Suprapubic skin (tissue), 4 donors: ENCODE data around the gene AGFG2. TPM values are rescaled to one million over a fixed set of nuclear protein-coding genes. Genes with fewer than 3 reads are reported as not detected.

ENCODE experiments used
- DNase-seq, 2 donors: peaks; one replicate each; pipeline ENCODE4 v3.0.0-alpha.2; 2019; ENCODE audit warnings: low spot score in 2 of 2
- H3K27ac ChIP-seq: fragments of 200-600 bp; sonication (generic); one replicate; pipeline ENCODE4 v1.5.1; 2019
- H3K27me3 ChIP-seq: fragments of 200-600 bp; sonication (generic); one replicate; pipeline ENCODE4 v1.5.1; 2019
- H3K36me3 ChIP-seq: fragments of 200-600 bp; sonication (generic); one replicate; pipeline ENCODE4 v1.5.1; 2019
- H3K4me1 ChIP-seq: fragments of 200-600 bp; sonication (generic); one replicate; pipeline ENCODE4 v1.5.1; 2019
- H3K4me3 ChIP-seq: fragments of 200-600 bp; sonication (generic); one replicate; pipeline ENCODE4 v1.5.1; 2019; ENCODE audit warnings: mild to moderate bottlenecking
- H3K9me3 ChIP-seq: fragments of 200-600 bp; sonication (generic); one replicate; pipeline ENCODE4 v1.5.1; 2019
- CTCF ChIP-seq, 2 donors: fragments of 200-600 bp in 1 of 2; fragments of 450-650 bp in 1 of 2; sonication (generic) in 1 of 2; IDR thresholded peaks; one replicate each; pipeline ENCODE4 v1.5.1; 2016 to 2019; ENCODE audit warnings: antibody characterized with exemption in 2 of 2, mild to moderate bottlenecking in 1 of 2, moderate library complexity in 1 of 2
- EP300 ChIP-seq: sonication (generic); formaldehyde crosslinking; IDR thresholded peaks from one replicate; pipeline ENCODE4 v1.6.1; 2017; ENCODE audit warnings: antibody characterized with exemption
- POLR2A ChIP-seq, 2 donors: fragments of 450-650 bp; IDR thresholded peaks; one replicate each; pipeline ENCODE4 v1.6.1; 2017; ENCODE audit warnings: antibody characterized with exemption in 2 of 2, mild to moderate bottlenecking in 2 of 2, moderate library complexity in 2 of 2
- POLR2AphosphoS5 ChIP-seq, 3 donors: sonication (generic); formaldehyde crosslinking; IDR thresholded peaks; one replicate each; pipeline ENCODE4 v1.6.1; 2017; ENCODE audit warnings: antibody characterized with exemption in 3 of 3
- WGBS: methylation state at CpG from one replicate; pipeline ENCODE4 v1.1.5; 2018; 5-methylcytosine and 5-hydroxymethylcytosine counted together
- total RNA-seq, 4 donors: library from RNA; depleted of rRNA; stranded (reverse); fragments of >200 nt; gene quantifications; one replicate each; pipeline ENCODE4 v1.1.0, GENCODE V29; 2016

The AGFG2 gene
- total RNA-seq, 4 donors from 2014 or later, result 46.6 to 63.4 (median 52.9) TPM

GRCh38 chr7:100578246-100579183, 39.5 kb downstream of the AGFG2 start:
- Histone ChIP-seq H3K4me3 (no peak overlapping the region), H3K9me3 (no peaks in the 10 kb centered on the region), H3K27me3 (no peaks in the 10 kb centered on the region), H3K27ac (no peak overlapping the region), H3K4me1 (peaks cover 21% of the 10 kb centered on the region), H3K36me3 (peaks cover 87% of the 10 kb centered on the region)
- no peak for DNase-seq
- WGBS, result 93% methylated on average over 25 of the region's 28 CpGs
- TF ChIP-seq CTCF (IDR thresholded peaks at IDR 0.05) (no peak), POLR2A (IDR thresholded peaks at IDR 0.05) (no peak), EP300 (no peak), POLR2AphosphoS5 (IDR thresholded peaks at IDR 0.05) (no peak)

DNA sequence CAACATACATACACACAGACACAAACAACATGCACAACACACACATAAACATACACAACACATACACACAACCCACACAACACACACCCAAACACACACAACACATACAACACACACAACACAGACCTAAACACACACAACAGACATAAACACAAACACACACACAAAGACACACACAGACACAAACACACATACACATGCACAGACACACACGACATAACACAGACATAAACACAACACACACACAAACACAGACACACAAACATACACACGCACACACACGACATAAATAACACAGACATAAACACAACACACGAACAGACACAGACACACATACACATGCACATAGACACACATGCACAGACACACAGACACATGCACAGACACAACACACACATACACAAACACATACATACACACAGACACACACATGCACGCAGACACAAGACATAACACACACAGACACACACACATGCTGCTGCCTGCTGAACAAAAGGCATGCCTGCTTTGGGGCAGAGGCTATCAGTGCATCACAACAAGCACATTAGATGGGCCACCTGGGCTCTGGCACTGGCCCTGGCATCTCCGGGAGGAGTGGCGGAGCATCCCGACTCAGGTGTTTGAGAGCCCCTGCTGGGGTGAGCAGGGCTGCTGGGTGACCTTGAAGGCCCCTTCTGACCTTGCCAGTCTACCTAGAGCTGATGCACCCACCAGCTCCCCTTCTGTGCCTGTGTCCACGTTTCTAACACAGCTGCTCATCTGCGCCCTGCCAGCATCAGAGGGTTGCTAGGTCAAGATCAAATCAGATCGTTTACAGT, 41.7 kb downstream of the AGFG2 start:
- H3K27ac ChIP-seq, result no peak overlapping the region
- H3K27me3 ChIP-seq, result no peaks in the 10 kb centered on the region
- peaks cover 42% of the 10 kb centered on the region for H3K4me1 ChIP-seq
- no peak for DNase-seq
- no peaks in the 10 kb centered on the region for H3K9me3 ChIP-seq
- H3K4me3 ChIP-seq, result no peak overlapping the region
- no peak for TF ChIP-seq EP300
- TF ChIP-seq POLR2AphosphoS5 (IDR thresholded peaks at IDR 0.05), result no peak
- TF ChIP-seq POLR2A (IDR thresholded peaks at IDR 0.05), result no peak
- TF ChIP-seq CTCF (IDR thresholded peaks at IDR 0.05), result no peak
- WGBS, result 84% methylated on average over 11 of the region's 11 CpGs
- H3K36me3 ChIP-seq, result peaks cover 66% of the 10 kb centered on the region

GRCh38 chr7:100582041-100582579, 43.1 kb downstream of the AGFG2 start:
- Histone ChIP-seq H3K27ac (peak overlapping the region; percentile 96), H3K4me1 (peaks cover 47% of the 10 kb centered on the region), H3K27me3 (no peaks in the 10 kb centered on the region), H3K4me3 (no peak overlapping the region), H3K36me3 (peaks cover 52% of the 10 kb centered on the region), H3K9me3 (no peaks in the 10 kb centered on the region)
- no peak for DNase-seq
- 73% methylated on average over 11 of the region's 20 CpGs for WGBS
- TF ChIP-seq EP300 (no peak), POLR2A (IDR thresholded peaks at IDR 0.05) (no peak), POLR2AphosphoS5 (IDR thresholded peaks at IDR 0.05) (no peak), CTCF (IDR thresholded peaks at IDR 0.05) (no peak)

DNA sequence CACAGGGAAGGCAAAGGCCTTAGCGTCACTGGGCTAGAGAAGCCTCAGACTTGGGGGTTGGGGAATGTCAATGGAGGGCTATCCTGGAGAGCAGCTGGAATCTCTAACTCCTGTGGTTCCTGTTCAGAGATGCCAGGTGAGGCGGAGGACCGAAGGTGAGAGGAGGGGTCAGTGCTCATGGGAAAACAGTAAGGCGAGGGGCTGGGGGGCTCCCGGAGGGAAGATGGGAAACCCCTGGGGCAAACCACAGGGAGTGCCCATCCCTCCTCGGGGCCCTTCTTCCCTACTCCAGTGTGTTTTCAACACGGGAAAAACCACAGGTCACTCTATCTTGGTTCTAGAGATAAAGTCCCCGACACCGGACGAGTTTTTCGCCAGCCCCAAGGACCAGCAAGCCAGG, 43.6 kb downstream of the AGFG2 start:
- H3K36me3 ChIP-seq, result peaks cover 47% of the 10 kb centered on the region
- H3K9me3 ChIP-seq, result no peaks in the 10 kb centered on the region
- no peak overlapping the region for H3K4me3 ChIP-seq
- DNase-seq, result no peak
- no peaks in the 10 kb centered on the region for H3K27me3 ChIP-seq
- peak overlapping the region; percentile 96 for H3K27ac ChIP-seq
- TF ChIP-seq EP300 (no peak), CTCF (IDR thresholded peaks at IDR 0.05) (no peak)
- peaks cover 51% of the 10 kb centered on the region for H3K4me1 ChIP-seq
- 73% methylated on average over 11 of the region's 11 CpGs for WGBS
